HPDE6-E6E7 (cell line): ENCODE measurements around the gene CPNE8.

Source experiments
- DNase-seq: peaks from one replicate; pipeline ENCODE4 v3.0.0; 2011; ENCODE audit warnings: missing footprints; ENCODE audit errors: extremely low spot score

CPNE8 gene

DNA sequence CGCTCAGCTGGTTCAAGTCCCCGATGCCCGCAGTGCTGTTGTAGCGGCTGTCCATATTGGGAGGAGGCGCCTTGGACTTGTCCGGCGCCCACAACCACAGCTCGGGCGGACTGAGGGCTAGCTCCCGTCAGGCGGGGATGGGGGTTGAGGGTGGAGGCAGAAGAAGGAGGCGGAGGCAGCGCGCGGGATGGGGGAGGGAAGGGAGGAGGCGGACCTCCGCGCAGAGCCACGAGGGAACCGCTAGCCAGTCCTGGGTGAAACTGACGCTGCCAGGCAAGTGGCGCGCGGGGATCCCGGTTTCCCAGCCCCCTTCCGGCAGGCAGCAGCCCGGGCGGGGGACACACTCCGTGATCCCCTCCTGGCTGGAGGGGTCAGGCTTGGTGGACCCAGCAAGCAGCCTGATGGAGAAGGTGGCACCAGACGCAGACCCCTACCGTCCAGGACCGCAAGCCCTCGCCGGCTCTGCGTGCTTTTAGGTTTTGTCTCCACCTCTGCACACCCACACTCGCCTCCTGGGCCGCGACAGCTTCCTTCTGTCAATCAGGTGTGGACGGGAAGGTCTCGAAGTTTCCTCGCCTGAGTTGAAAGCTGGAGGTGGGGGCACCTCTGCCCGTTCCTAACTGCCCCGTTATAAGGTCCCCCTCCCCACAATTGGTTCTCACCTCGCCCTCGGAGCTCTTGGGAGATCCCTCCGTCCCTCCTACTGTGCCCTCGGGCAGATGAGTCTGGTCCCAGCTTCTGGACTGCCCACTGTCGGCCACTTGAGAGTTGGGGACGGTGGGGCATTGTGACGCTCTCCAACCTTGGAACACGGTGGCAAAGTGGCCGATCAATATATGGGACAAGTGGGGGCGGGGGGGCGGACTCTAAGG lies at the start of gene CPNE8:
CPNE8 (minus strand) TSS at position 112 of the 872 bp plus-strand sequence; CDS start at position 55, 57 bp downstream.
- DNase-seq: peak; percentile 70

GRCh38 chr12:38954238-38954873 lies 49.0 kb upstream of the CPNE8 start:
- DNase-seq: no peak

GRCh38 chr12:38949363-38949762 lies 44.0 kb upstream of the CPNE8 start:
- no peak for DNase-seq

DNA sequence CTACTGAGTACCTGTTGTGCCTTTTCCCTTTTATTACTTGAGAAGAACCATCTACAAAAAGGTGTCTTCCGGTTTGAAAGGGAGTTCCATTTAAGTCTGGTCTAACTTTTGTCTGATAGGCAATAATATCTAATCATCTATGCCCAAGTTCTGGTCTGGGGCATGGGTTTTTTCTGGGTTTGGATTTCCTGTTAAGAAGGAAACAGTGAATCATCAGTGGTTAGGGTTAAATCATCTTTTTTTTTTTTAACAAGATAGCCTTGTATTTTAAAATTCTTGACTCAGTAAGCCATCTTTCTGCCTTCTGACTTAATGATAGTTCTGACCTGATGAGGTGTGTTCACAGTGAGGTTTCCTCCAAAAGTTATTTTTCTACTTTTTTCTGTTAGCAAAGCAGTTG lies 29.3 kb upstream of the CPNE8 start:
- no peak for DNase-seq

DNA sequence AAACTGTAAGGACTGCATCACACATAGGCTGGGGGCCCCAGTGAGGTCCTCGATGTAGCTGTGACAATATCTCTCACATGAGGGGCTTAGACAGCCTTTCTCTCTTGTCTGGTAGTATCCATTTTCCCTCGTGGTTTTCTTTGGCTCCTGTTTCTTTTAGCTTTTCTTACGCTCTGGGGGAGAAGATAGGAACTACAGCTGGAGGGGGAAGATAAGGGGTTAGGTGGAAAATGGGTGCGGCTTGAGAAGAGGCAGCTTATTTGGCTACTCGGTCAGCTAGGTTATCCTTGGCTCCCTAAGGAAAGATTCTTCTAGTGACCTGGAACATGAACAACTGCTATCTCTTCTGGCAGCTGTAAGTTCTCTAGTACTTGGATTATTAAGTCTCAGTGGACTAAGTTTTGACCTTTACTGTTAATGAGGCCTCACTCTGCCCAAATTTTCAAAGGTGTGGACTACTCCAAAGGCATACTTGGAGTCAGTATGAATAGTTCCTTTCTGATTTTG lies 28.7 kb upstream of the CPNE8 start:
- DNase-seq: no peak

- DNase-seq: no peak
Observed at GRCh38 chr12:38932320-38932719, 26.9 kb upstream of the CPNE8 start.

GRCh38 chr12:38931461-38931860 lies 26.1 kb upstream of the CPNE8 start:
- no peak for DNase-seq

DNA sequence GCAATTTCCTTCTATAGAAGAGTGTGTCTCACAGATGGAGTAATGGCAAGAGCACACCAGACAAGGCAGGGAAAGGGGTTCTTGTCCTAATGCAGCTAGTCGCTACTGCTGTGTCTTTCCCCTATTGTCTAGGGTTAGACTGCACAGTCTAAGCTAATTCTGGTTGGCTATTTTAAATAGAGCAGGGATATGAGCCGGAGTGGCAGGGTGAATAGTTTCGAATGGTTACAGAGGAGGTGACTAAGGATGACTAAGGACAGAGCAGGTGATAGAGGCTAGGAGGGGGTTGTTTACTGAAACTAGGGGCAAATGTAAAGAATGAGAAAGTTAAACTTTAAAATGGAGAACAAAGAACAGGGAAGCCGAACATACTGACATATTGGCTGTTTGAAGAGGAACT lies 25.6 kb upstream of the CPNE8 start:
- DNase-seq: no peak

DNA sequence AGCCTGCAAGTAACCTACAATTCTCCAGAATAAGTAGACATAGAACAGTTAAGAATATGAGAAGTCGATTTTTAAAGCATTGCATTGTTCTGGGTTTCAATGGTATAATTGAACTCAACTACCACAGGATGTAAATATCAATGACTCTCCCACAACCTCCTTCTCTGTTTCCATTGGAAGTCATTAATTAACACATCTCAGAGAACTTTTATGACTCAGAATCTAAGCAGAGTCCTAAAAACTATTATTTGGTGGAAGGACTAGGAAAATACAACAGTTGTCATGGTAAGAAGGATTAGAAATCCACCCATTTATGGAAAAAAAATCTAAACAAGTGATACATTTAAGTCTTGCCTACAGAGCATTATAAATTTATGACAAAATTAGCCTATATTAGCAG lies 21.1 kb upstream of the CPNE8 start:
- DNase-seq: no peak

DNA sequence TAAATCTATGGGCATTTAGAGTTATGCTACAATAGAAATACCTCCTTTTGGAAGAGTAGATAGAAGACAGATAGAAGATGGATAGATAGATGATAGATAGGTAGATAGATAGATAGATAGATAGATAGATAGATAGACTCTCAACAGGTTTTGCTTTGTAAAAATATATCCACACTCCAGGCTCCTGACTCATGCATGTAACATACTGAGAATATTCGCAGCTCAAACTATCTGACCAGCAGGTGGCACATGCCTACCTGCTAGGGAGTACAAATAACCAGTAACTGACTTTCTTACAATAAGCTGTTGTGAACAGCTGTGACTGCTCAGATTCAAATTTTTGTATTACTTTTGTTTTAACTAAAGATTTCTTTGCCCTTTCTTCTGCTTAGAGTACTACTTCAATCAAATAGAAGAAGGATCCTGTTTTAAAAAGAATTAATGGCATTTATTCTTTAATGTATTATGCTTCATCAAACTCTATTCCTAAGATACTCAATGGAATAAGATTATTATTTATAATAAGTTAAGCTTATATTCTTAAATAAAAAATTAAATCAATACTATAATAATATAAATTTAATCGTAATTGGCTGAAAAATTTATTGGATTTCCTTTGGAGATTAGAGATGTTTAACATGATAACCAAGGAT lies 15.8 kb upstream of the CPNE8 start:
- peak; percentile 52 for DNase-seq

- peak; percentile 75 for DNase-seq
Observed at GRCh38 chr12:38919191-38919590, 13.8 kb upstream of the CPNE8 start.

DNA sequence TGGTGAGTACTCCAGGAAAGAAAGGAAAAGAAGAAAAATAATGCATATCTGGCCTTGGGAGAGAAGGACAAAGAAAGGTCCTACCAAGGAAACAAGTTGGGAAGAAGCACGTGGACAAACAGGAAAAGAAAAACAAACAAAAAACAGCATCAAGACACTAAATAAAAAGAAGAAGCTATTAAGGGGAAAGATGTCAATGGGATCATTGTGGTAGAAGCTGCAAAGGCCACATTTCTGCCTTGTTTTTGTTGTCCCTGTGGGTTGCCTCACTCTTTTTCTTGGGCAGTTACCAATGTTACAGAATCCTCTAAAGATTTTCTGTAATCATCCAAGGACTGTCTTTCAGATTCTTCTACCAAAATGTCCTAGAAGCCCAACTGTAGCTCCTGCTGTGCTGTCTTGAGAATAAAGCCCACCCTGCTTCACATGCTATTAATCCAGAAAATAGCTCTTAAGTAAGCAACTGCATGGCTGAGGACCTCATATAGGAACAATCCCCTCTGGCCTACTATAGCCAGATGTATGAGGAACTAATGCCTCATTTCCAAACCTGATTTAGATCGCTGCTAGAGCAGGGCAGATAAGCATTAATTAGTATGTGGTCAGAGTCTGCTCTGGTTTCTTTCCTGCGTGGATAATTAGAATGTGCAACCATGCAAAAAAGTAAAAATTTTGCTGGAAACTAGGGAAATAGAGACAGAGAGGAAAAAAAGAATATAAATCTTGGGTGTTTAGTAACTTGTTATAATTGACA lies 10.2 kb upstream of the CPNE8 start:
- DNase-seq: no peak

DNA sequence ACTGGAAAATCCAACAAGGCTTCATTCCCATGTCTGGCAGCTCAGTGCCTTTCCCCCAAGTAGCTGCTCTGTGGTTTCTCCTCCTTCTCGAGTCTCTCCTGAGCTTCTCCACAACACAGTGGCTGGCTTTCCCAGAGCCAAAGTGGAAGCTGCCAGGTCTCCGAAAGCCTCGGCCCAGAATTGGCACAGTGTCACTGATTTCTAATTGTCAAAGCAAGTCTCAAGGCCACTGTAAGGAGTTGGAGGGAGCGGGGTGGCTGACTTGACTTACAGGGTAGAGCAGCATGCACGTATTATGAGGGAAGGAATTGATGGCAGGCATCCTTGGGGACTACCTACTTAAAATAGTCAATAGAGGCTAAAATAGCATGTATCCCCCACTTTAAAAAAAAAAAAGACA lies 6.7 kb upstream of the CPNE8 start:
- no peak for DNase-seq

GRCh38 chr12:38911611-38912010 lies 6.2 kb upstream of the CPNE8 start:
- no peak for DNase-seq

- no peak for DNase-seq
Observed at GRCh38 chr12:38907201-38907923, 2.0 kb upstream of the CPNE8 start.

DNA sequence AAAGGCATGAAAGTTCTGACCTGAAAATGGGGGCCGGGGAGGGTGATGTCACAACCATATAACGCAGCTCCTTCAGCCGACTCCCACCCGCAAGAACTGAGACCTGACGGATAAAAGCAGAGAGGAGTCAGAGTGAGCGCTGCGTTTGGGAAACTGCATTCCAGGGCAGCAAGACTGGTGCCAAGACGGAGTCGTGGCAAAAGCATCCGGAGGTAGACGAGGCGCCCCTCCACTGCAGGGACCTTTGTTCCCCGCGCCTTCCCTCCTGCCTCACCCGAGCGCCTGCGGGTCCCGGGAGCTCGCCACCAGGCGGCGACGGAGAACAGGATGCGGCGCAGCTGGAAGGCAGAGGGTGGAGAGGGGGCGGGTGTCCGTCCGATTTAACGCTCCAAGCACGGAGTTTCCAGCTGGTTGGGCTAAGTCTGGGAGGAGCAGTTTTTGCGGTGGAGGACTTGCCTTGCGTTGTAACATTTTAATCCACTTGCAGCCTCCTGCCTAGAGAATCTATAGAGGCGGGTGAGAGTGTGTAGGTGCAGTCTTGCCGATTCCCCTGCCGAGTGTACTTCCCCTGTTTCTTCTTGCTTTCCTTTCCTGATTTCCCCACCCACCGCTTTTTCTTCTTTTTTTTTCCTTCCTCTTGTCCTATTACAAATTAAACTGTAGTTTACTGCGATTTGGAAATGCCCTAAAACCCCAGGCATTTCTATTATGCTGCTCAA lies 1.2 kb upstream of the CPNE8 start:
- DNase-seq: peak; percentile 77

GRCh38 chr12:38904537-38905479 lies 583 bp downstream of the CPNE8 start:
- DNase-seq: peak; percentile 69

DNA sequence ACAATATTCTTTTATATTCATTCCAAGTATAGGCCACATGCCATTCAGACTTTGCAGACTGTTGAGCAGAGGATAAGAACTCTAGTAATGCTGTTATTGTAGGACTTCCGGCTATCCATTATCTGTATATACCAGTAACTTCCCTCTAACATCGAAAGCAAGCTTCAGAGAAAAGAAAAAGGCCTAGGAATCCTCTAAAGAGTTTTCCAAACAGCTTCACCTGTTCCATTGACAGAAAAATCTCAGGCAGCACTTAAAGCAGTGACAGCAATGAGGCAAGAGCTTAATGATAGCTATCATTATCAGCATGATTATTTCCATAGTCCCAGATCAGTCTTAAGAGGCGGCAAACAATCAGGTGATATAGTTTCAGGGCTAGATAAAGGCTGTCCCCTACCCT lies 1.8 kb downstream of the CPNE8 start:
- DNase-seq: no peak

- DNase-seq: no peak
Observed at GRCh38 chr12:38898001-38898684, 7.2 kb downstream of the CPNE8 start.
